DLD1 (cell line): Measurements from ENCODE around the gene STX4.
"Not testable (repeated sequence)": the region's sequence is repeated elsewhere in the genome, so short reads cannot be mapped to it uniquely, and the experiment has no call there.

Experiments used
- in situ Hi-C: cut with HindIII; loops from 2 replicates; pipeline ENCODE4 v1.10.0; 2017; ENCODE audit warnings: low sequenced_read_pairs

Gene STX4

GRCh38 chr16:30998852-30999761, 34.3 kb upstream of the STX4 start:
- in situ Hi-C loops, result no loop called here

DNA sequence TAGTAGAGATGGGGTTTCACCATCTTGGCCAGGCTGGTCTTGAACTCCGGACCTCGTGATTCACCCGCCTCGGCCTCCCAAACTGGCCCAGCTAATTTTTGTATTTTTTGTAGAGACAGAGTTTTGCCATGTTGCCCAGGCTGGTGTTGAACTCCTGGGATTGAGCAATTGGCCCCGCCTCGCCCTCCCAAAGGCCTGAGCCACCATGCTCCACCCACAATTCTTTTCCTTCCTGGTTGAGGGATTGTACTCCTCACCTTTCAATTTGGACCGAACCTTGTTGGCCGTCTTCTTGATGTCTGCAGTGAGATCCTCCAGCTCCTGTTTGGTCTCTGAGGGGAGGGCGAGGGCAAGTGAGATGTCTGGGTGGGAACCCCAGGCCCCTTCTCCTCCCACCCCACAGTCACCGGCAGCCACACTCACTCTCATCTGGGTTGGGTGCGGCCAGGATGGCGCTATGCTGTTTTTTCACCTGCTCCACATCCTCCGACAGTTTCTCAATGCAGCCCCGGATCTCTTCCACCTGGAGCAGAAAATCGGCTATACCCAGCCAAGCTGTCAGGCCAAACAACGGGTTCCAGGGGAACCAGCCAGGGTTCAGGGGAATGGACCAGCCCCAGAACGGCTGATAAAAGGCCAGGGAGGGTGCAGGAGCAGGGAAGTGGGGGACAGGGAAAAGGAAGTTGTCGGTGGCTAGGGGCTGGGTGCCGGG, 32.5 kb upstream of the STX4 start:
- in situ Hi-C loops, result no loop called here

- in situ Hi-C loops, result no loop called here
Observed at GRCh38 chr16:31001507-31002249, 31.7 kb upstream of the STX4 start.

GRCh38 chr16:31002250-31002700, 31.1 kb upstream of the STX4 start:
- in situ Hi-C loops, result no loop called here

DNA sequence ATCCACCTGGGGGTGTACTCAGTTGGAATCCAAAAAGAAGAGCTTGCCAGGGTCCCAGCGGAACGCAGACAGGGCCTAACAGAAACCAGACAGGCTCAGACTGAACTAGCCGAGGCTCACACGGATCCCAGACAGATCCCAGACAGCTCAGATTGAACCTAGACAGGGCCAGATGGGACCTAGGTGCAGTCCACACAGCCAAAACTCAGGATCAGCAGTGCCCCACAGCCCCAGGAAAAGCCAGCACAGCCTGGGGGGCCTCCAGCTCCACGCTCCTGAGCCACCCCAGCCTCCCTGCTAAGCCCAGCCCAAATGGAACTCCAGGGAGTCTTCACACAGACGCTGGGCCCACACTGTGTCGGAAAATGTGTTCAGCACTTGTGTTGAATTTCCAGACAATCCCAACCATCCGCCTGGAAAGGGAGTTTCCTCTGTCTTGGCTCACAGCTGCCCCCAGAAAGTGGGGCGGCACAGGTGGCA, 30.5 kb upstream of the STX4 start:
- in situ Hi-C loops, result no loop called here

DNA sequence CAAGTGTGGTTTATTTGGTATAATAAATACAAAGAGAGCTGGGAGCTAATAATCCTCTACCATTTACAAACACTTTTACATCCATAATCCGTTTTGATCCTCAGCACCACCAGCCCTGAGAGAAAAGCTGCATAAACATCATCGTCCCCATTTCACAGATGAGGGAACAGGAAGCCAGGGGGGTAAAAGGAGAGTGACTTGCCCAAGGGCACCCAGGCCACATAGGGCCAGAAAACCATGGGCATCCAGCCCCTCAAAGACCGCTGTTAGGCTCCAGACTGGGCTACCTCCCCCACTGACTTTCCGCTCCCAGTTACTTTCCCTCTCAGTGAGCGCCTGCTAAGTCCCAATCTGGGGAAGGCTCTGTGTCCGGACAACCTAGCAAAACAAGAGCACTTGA, 29.6 kb upstream of the STX4 start:
- in situ Hi-C loops, result no loop called here

DNA sequence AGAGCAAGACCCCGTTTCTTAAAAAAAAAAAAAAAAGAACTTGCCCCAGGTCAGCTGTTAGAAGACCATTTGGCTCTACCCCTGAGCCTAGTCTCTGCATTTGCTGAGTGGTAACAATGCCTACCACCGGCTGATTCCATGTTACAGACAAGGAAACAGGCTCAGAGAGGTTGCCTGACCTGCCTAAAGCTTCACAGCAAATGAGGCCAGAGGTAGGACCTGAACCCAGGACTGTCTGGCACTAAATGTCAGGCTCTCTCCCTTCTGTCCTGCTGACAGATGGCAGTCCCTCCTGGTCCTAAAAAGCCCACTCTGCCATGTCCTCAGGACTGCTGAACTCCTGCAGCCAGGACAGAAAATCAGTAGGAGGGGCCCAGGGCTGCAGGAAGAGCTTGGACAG, 28.7 kb upstream of the STX4 start:
- in situ Hi-C loops, result no loop called here

DNA sequence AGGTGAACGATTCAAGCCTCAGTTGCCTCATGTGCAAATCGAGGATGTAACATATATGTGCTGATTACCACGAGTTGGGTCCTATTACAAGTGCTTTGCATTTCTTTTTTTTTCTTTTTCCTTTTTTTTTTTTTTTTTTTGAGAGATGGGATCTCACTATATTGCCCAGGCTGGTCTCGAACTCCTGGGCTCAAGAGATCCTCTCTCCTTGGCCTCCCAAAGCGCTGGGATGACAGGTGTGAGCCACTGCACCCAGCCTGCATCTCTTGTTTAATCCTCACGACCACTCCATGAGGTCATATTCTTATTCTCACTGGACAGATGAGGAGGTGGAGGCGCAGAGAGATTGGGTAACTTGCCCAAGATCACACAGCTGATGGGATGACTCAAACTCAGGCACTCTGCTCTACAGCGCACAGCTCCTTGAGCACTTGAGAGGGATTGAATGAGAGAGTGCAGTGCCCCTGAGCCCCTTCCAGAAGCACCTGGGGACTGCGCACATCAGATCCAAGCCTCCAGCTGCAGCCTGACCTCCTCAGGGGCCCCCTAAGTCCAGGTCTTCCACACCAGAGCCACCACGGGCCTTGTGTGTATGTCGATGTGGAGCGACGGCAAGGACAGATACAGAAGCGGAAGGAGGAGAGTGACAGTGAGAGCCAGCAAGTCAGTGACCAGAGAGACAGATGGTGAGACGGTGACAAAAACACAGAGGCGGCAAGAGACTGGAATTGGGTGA, 27.8 kb upstream of the STX4 start:
- in situ Hi-C loops, result no loop called here

DNA sequence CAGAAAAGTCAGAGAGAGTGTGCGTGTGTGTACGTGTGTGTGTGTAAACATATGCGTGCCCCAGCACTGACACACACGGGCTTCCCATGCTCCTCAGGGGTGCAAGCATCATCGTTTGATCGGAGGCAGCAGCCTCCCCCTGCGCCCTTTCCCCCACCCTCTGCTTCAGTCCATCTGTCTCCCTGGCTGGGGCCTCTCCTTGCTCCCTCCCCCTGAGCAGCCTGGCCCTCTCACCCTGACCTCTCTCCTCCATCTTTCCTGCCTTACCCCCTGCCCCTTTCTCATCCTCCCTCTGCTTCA, 27.3 kb upstream of the STX4 start:
- in situ Hi-C loops, result no loop called here

GRCh38 chr16:31006589-31006988, 26.8 kb upstream of the STX4 start:
- in situ Hi-C loops, result no loop called here

GRCh38 chr16:31007684-31008083, 25.7 kb upstream of the STX4 start:
- in situ Hi-C loops, result no loop called here

DNA sequence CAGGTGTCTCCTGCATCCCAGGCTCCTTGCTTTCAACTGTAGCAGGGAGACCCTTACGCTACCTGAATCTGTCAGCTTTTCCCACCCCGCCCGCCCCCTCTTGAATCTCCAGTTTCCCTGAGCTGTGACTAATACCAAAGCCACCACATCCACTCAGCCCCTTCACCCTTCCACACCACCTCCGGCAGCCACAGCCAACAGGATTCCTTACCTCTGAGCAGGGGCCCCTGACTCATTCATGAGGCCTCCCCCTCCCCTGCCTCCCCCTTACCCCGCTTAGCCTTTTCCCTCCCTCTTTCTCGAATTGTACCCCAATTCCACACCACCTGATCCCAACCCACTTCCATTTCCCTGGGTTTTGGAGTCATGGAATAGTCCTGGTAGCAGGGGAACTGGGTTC, 25.2 kb upstream of the STX4 start:
- in situ Hi-C loops, result no loop called here

DNA sequence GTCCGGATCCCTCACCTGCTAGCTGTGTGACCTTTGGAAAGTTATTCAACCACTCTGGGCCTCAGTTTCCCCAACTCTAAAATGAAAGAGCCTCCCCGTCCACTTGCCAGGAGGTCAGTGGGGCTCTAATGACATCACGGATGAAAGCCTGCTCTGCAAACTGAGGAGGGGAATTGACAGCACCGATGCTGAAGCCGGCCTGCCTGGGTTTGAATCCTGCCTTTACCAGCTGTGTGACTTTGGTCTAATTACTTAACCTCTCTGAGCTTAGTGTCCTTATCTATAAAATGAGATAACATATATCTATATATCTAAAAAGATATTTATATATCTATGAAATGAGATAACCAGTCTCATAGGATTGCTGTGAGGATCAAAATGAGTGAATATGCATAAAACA, 24.8 kb upstream of the STX4 start:
- in situ Hi-C loops, result no loop called here

- in situ Hi-C loops, result no loop called here
Observed at GRCh38 chr16:31009120-31009519, 24.2 kb upstream of the STX4 start.

- in situ Hi-C loops, result no loop called here
Observed at GRCh38 chr16:31009894-31010584, 23.3 kb upstream of the STX4 start.

- in situ Hi-C loops, result no loop called here
Observed at GRCh38 chr16:31010585-31011325, 22.6 kb upstream of the STX4 start, which contains the start of gene STX1B. Gene STX1B, minus strand, starts transcription at chr16:31010638. Its CDS starts 242 bp downstream, at chr16:31010396.

DNA sequence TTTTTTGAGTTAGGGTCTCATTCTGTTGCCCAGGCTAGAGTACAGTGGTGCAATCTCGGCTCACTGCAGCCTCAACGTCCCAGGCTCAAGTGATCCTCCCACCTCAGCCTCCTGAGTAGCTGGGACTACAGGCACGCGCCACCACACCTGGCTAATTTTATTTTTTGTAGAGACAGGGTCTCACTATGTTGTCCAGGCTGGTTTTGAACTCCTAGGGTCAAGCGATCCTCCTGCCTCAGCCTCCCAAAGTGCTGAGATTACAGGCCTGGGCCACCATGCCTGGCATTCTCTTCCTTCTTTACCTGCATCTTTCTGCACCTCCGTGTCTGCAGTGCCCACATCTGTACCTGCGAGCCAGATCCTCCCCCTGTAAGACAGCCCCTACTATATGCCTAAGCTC, 21.5 kb upstream of the STX4 start:
- in situ Hi-C loops, result not testable (repeated sequence)

DNA sequence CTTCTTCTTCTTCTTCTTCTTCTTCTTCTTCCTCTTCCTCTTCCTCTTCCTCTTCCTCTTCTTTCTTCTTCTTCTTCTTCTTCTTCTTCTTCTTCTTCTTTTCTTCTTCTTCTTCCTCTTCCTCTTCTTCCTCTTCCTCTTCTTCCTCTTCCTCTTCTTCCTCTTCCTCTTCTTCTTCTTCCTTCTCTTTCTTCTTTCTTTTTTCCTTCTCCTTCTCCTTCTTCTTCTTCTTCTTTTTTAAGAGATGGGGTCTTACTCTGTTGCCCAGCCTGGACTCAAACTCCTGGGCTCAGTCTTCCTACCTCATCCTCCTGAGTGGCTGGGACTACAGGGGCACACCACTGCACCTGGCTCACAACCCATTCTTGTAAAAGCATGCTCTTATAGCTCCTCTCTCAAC, 20.1 kb upstream of the STX4 start:
- in situ Hi-C loops, result not testable (repeated sequence)

DNA sequence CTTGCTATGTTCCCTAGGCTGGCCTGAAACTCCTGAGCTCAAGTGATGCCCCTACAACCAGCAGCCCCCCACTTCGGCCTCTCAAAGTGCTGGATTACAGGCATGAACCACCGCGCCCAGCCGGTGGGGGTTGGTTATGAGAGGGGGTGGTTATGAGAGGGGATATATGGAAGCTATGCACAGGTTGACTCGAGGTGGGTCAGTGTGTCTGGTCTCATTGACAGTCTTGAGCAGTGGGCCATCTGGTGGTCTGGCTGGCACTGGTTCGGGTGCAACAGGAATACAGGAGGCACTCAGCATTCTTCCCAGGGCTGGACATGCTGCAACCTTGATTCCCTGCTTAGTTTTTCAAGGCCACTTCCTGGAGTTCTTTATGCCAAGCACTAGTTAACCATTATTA, 17.3 kb upstream of the STX4 start:
- in situ Hi-C loops, result no loop called here
